ENCODE measurements around the gene TMEM127.
"Not testable (repeated sequence)": the region's sequence is repeated elsewhere in the genome, so short reads cannot be mapped to it uniquely, and the experiment has no call there.

The TMEM127 gene

GRCh38 chr2:96265840-96266679 is at the start of gene TMEM127, which contains the start of gene CIAO1:
TSS of gene TMEM127 (minus strand) at chr2:96265997. CDS start at chr2:96265381, 616 bp downstream.
TSS of gene CIAO1 (plus strand) at chr2:96266225. CDS start at chr2:96266351, 126 bp downstream.
- peak; percentile 98 for DNase-seq (ENCODE audit: low spot score)

- DNase-seq (ENCODE audit: low spot score), result no peak
Measured at GRCh38 chr2:96315005-96315399, 49.2 kb upstream of the TMEM127 start.

DNA sequence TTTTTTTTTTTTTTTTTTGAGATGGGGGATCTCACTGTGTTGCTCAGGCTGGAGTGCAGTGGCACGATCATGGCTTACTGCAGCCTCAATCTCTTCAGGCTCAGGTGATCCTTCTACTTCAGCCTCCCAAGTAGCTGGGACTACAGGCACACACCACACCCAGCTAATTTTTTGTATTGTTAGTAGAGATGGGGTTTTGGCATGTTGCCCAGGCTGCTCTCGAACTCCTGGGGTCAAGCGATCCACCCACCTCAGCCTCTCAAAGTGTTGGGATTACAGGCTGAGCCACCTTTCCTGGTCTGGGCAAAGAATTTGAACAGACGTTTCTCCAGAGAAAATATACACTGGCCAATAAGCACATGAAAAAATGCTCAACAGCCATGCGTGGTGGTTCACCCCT is 42.5 kb upstream of the TMEM127 start:
- DNase-seq (ENCODE audit: low spot score), result no peak

- no peak for DNase-seq (ENCODE audit: low spot score)
Measured at GRCh38 chr2:96306370-96306769, 40.6 kb upstream of the TMEM127 start.

- DNase-seq (ENCODE audit: low spot score), result no peak
Measured at GRCh38 chr2:96305979-96306308, 40.1 kb upstream of the TMEM127 start.

DNA sequence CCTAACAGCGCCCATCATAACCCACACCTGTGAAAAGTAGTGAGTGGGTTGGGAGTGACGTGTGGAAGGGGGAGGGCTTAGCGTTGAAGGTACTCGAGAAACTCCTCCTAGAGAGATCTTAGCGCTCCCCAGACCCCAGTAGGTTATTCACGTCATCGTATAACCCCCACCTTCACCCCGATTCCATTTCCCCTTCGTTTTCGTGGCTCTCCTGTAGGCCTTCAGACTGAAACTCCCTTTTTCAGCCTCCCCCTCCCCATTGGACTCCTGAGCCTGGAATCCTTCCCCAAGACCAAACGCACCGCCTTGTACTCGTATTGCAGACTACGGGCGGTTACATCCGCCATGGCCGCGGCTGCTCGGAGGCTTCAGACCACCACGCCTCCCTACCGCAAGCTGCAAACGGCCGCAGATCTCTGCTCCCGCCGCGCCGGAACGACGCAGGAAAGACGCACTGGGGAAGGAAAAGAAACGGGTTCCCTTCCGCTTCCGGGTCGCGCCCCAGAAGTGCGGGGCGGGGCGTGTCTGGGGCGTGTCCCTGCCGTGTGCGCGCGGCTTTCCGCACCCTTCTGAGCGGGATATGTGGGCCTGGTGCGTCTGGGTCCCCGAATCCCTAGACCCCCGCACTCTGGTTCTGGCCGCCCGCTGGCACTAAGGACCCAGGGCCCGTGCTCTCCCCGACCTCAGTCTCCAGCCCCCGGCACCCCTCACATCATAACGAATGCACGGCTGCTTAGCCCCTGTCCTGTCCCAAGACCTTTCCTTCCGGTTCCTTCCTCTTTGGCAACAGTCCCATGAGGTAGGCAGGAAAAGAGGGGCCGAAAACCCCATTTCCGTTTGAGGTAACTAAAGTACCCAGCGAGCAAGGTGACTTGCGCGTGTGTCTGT is 39.5 kb upstream of the TMEM127 start, which contains the start of gene SNRNP200:
Gene SNRNP200 (minus strand): TSS at position 456 of the 888 bp plus-strand sequence. CDS start 109 bp downstream, at position 347.
- peak; percentile 89 for DNase-seq (ENCODE audit: low spot score)

DNA sequence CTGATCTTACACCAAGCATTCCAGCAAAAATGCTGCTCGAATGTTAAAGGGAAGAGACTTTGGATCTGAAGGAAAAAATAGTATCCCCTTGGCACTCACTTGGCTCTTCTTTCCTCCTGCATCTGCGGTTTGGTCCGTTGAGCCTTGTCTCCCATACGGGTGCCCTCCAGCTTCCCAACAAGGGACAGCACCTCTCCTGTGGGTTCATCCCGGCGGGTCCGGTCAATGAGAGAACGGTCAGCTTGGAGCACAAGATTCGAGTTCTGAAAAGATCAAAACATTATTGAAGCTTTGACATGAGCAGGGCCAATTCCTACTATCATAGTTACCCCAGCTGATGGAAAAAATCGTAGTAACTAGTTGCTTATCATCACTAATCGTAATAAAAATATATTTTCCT is 38.8 kb upstream of the TMEM127 start:
- no peak for DNase-seq (ENCODE audit: low spot score)

DNA sequence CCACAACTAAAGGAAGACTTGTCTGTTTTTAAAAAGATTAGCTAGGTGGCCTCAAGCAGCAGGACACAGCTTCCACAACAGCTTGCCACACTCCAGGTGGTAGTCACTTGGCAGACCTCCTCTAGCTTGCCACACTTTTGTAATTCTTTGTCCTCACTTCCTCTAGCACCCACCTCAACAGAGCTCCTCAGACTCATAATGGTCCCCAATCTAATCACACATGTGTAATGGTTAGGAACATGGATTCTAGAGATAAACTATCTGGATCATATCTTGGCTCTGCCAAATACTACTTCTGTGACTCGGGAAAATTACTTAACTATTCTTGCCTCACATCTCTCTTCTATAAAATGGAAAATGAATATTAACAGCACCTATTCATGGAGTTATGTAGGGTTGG is 36.1 kb upstream of the TMEM127 start:
- DNase-seq (ENCODE audit: low spot score), result no peak

- DNase-seq (ENCODE audit: low spot score), result no peak
Measured at GRCh38 chr2:96296925-96297324, 31.1 kb upstream of the TMEM127 start.

DNA sequence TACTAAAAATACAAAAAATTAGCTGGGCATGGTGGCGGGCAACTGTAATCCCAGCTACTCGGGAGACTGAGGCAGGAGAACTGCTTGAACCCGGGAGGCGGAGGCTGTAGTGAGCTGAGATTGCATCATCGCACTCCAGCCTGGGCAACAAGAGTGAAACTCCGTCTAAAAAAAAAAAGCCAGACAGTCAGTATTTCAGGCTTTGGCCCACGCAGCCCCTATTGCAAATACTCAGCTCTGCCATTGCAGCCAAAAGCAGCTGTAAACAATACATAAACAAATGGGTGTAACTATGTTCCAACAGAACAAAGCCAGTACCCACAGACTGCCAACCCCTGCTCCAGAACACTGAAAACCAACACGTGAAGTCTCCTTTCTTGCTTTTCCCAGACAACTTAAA is 28.5 kb upstream of the TMEM127 start:
- not testable (repeated sequence) for DNase-seq (ENCODE audit: low spot score)

DNA sequence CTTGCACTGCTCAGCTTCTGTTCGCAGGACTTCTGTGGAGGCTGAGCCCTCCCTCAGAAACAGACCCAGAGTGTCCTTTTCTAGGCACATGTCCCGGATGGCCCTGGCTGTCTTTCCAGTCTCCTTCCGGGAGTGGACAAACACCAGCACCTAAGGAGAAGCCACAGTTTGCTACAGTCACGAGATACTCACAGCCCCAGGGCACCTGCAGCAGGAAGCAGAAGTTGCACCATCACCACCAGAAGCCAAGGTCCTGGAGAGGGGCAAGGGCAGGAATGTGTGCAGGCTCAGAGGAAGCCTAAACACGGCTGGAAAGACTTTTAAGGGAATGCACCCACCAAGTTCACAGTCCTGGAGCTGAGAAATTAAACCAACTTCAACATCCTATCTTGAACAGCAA is 26.0 kb upstream of the TMEM127 start:
- no peak for DNase-seq (ENCODE audit: low spot score)

DNA sequence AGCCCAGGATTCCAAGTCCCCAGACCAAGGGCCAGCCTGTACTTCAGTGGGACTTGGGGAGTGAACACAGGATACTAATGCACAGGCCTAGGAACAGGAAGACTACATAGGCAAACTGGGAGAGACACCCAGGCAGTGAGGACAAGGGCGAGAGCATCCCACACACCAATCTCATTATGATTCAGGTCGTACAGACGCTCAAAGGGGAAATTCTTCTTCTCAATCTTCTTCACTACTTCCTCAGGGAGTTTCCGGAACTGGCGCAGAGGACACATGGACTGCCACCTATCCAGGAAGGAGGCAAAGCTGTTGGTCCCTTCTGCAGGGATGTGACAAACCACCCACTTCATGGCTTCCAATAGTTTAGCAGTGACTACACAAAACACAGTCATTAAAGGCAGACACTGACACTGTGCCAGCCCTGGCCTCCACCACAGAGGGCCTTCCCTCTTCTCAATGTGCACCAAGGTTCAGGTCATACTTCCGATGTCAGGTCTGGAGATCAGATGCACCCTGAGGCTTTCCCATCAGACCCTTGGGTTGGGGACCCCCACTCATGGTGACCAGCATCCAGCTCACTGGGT is 21.6 kb upstream of the TMEM127 start:
- DNase-seq (ENCODE audit: low spot score), result no peak

DNA sequence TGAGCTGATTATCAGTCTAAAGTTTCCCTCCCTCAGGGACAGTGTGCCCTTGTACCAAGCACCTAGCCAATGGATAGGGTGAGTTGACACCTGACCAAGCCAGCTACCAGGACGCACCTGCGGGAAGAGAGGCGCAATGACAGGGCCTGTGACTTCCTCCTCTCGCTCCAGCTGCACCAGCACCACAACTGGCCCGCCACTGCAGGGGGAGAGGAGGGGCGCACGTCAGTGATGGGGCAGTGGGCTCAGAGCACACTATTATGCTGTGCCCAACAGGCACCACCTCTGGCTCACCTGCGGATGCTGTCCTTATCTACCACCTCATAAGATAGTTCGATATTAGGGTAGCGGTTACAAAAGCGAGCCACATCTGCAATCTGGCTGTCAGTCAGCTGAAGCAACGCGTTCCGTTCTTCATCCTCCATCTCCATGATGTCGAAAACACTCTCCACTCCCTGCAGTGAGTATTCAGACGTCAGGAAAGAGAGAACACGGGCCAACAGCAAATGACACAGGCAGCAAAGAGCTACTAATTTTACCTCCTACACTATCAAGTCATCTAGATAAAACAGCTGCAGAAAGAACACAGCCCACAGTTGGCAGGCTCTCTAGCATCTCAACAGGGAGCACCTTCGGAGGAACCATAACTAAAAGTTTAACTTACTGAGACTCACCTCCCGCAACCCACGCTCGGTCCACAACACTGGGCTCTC is 11.1 kb upstream of the TMEM127 start:
- no peak for DNase-seq (ENCODE audit: low spot score)

DNA sequence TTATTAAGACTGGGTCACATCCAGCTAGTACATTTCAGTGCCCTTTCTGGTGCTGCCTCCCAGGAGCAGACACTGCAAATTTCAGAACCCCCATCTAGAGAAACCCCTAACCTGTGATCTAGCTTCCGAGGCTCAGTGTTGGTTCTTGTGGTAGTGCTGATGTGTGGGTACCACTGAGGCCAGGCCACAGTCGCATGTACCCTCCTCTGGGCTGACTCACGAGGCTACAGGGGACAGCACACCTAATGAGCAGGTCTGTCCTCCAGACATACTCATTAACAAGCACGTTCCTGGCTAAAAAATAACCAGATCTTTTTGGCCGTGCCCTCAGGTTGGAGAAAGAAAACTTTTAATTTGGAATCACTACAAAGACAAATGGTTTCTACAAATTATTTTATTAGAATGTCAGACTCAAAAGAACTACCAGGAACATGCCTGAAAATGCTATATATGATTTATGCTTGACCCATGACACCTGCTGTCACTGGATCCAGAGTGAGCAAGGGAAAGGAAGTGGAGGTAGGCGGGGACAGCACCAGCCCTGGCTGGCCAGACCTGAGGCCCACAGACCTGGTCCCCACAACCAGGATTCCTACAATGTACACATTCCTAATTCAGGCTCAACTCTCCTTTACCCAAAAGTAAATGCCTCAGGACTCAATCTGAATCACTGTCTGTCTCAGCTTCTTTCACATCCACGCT is 8.7 kb upstream of the TMEM127 start:
- DNase-seq (ENCODE audit: low spot score), result no peak

DNA sequence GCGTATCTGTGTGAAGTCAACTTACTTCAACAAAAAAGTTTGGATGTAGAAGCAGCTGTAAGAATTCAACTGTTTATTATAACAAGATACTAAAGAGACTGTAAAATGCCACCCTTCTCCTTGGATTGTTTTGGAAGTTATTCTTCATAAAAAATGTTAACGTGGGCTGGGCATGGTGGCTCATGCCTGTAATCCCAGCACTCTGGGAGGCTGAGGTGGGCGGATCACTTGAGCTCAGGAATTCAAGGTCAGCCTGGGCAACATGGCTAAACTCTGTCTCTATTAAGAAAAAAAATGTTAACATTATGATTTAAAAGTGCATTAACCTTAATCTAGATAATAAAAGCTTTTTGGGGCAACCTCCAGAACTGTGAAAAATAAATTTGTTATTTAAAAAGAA is 8.0 kb upstream of the TMEM127 start:
- DNase-seq (ENCODE audit: low spot score), result no peak

DNA sequence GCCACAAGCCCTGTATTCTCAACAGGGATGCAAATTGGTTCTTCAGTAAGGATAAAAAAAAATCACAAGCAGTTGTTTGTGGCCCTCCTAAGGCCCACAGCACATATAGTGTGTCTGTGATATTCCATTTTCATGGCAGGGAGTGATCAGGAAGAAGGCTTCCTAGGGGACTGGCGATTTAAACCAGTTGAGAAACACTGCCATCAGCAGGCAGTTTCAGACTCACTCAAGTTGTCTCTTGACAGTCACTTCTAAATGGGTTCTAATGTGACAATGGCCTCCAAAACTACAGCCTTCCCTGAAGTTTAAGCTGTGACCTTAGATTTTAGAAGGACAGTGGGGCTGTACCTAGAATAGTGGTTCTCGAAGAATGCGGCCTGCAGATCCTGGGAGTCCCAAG is 6.2 kb upstream of the TMEM127 start:
- no peak for DNase-seq (ENCODE audit: low spot score)

- DNase-seq (ENCODE audit: low spot score), result peak; percentile 39
Measured at GRCh38 chr2:96267159-96267971, 1.6 kb upstream of the TMEM127 start.

GRCh38 chr2:96265349-96265839 is 403 bp downstream of the TMEM127 start:
- peak; percentile 18 for DNase-seq (ENCODE audit: low spot score)

DNA sequence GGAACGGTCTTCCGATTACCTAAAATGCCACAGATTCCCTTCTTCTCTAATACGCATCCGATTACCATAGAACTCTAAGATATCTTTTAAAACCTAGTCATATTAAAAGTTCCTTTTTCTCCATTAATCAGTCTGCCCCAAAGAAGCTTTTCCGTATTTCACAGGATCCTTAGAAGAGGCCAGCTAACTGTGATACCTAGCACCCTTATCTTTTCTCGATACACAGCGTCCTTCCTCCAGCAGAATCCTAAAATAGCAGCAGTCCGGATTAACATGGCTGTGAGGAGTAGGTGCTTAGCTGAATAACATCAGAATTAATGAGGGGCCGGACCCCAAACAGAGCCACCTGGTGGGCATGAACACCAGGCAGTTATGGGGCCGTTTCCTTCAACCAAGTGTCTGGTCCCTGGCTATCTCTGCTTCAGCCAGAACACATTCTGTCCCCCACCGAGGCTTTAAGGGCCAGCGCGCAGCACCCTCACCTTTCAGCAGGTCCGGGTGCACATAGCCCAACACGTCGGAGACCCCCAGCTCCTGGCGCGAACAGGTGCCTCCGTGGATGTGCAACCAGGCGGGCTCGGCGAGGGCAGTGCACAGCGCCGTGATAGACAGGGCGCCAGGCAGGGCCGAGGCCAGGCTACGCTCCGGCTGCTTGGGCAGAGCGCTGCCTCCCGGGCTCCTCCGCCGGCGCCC is 995 bp downstream of the TMEM127 start:
- peak; percentile 26 for DNase-seq (ENCODE audit: low spot score)

- DNase-seq (ENCODE audit: low spot score), result no peak
Measured at GRCh38 chr2:96264086-96264485, 1.7 kb downstream of the TMEM127 start.

Data from CD4-positive, alpha-beta T cell treated with Interleukin-2 at 100 ng/mL for 4 hours (primary cell).